Natural killer cell (primary cell): ENCODE measurements around the gene H2AZ2. TPM values are rescaled to one million over a fixed set of nuclear protein-coding genes. Genes with fewer than 3 reads are reported as not detected.

Experiments used
- ATAC-seq, 3 donors: fragments of 150-1000 bp in 2 of 3; fragments of 200-7000 bp in 1 of 3; cut with Tn5 transposase; 1 replicate in 1 of 3; 2 replicates in 2 of 3; pipeline ENCODE4 v1.10.0; 2021; ENCODE audit warnings: mild to moderate bottlenecking in 2 of 3, moderate library complexity in 2 of 3
- DNase-seq, 2 donors: peaks; one replicate each; pipeline versions ENCODE4 v3.0.0 to v3.0.0-alpha.2; 2013 to 2021; ENCODE audit warnings: mixed read lengths in 1 of 2
- H3K27ac ChIP-seq: one replicate; pipeline ENCODE4 v1.5.1; 2013; ENCODE audit warnings: mild to moderate bottlenecking, low read length
- H3K27me3 ChIP-seq: one replicate; pipeline ENCODE4 v1.6.1; 2013; ENCODE audit warnings: low read length; ENCODE audit not compliant: control insufficient read depth, insufficient read depth
- H3K36me3 ChIP-seq: one replicate; pipeline ENCODE4 v1.6.1; 2013; ENCODE audit warnings: low read length; ENCODE audit not compliant: control insufficient read depth, insufficient read depth
- H3K4me1 ChIP-seq: one replicate; pipeline ENCODE4 v1.6.1; 2013; ENCODE audit warnings: low read length; ENCODE audit not compliant: control insufficient read depth, insufficient read depth
- H3K4me3 ChIP-seq: one replicate; pipeline ENCODE4 v1.5.1; 2013; ENCODE audit warnings: low read length
- H3K9me3 ChIP-seq: one replicate; pipeline ENCODE4 v1.6.1; 2013; ENCODE audit warnings: low read length; ENCODE audit not compliant: control insufficient read depth, insufficient read depth
- H3K27ac Mint-ChIP-seq, 2 donors: one replicate each; pipeline ENCODE4 v1.8.0; 2022; ENCODE audit warnings: mild to moderate bottlenecking in 2 of 2, mixed read lengths in 2 of 2, moderate library complexity in 1 of 2
- H3K27me3 Mint-ChIP-seq, 2 donors: one replicate each; pipeline ENCODE4 v1.8.0; 2022; ENCODE audit warnings: low read depth in 2 of 2, mixed read lengths in 2 of 2
- H3K36me3 Mint-ChIP-seq: one replicate; pipeline ENCODE4 v1.8.0; 2022; ENCODE audit warnings: mixed read lengths
- H3K4me1 Mint-ChIP-seq, 2 donors: one replicate each; pipeline ENCODE4 v1.8.0; 2022; ENCODE audit warnings: mixed read lengths in 2 of 2
- H3K4me3 Mint-ChIP-seq: one replicate; pipeline ENCODE4 v1.8.0; 2022; ENCODE audit warnings: mild to moderate bottlenecking, moderate library complexity, mixed read lengths
- H3K9me3 Mint-ChIP-seq, 2 donors: one replicate each; pipeline ENCODE4 v1.8.0; 2022; ENCODE audit warnings: mixed read lengths in 2 of 2
- CTCF ChIP-seq: fragments of 200-600 bp; IDR thresholded peaks from one replicate; pipeline ENCODE4 v1.8.0; 2022; ENCODE audit warnings: antibody characterized with exemption
- WGBS: methylation state at CpG from one replicate; pipeline ENCODE4 v1.1.7; 2013; ENCODE audit warnings: missing lambda C conversion rate; ENCODE audit not compliant: insufficient coverage; 5-methylcytosine and 5-hydroxymethylcytosine counted together
- intact Hi-C: fragments of 100-400 bp; cut with micrococcal nuclease; formaldehyde crosslinking; loops from one replicate; pipeline ENCODE4 v1.14.2; 2022
- total RNA-seq, 4 donors: library from RNA; stranded (reverse); fragments of 120-200 nt in 1 of 4; gene quantifications; one replicate each; pipeline versions ENCODE4 v1.2.3 to v1.2.4, GENCODE V29; 2013 to 2022

H2AZ2 gene
- total RNA-seq, 3 donors from 2014 or later (not counting 1 experiment from before 2014, with no cell fraction given): 178 to 196 (median 190) TPM

- TF ChIP-seq CTCF: no peak
- Histone ChIP-seq H3K36me3 (peaks cover 54% of the 10 kb centered on the region), H3K27ac (no peak overlapping the region), H3K27me3 (no peaks in the 10 kb centered on the region), H3K4me1 (peaks cover 21% of the 10 kb centered on the region), H3K9me3 (no peaks in the 10 kb centered on the region), H3K4me3 (no peak overlapping the region)
- peak overlapping the region; percentile 33 to 96 for H3K27ac Mint-ChIP-seq
- 93% methylated on average over 3 of the region's 4 CpGs for WGBS
- no peak for ATAC-seq
- H3K36me3 Mint-ChIP-seq: peaks cover 11% of the 10 kb centered on the region
- no peak overlapping the region for H3K4me3 Mint-ChIP-seq
- H3K9me3 Mint-ChIP-seq: no peaks in the 10 kb centered on the region
- no peaks in the 10 kb centered on the region for H3K27me3 Mint-ChIP-seq
- intact Hi-C loops: no loop called here
- DNase-seq: no peak
- H3K4me1 Mint-ChIP-seq: peaks cover 27% of the 10 kb centered on the region in 2 donors
Observed at GRCh38 chr7:44799939-44800338, 47.9 kb downstream of the H2AZ2 start.

- Histone ChIP-seq H3K4me3 (no peak overlapping the region), H3K36me3 (peaks cover 48% of the 10 kb centered on the region), H3K9me3 (no peaks in the 10 kb centered on the region), H3K27ac (peak overlapping the region; percentile 99), H3K4me1 (peaks cover 21% of the 10 kb centered on the region), H3K27me3 (no peaks in the 10 kb centered on the region)
- Mint-ChIP-seq H3K27me3 (no peaks in the 10 kb centered on the region), H3K27ac (peak overlapping the region; percentile 95 to 96), H3K4me1 (peaks cover 27% of the 10 kb centered on the region in 2 donors), H3K36me3 (peaks cover 11% of the 10 kb centered on the region), H3K9me3 (no peaks in the 10 kb centered on the region), H3K4me3 (peak overlapping the region; percentile 94)
- intact Hi-C loops: no loop called here
- TF ChIP-seq CTCF: no peak
- 14% methylated on average over 1 of the region's 2 CpGs for WGBS
- DNase-seq (no peak), ATAC-seq (no peak)
Observed at GRCh38 chr7:44798649-44799305, 49.1 kb downstream of the H2AZ2 start.

- Mint-ChIP-seq H3K27ac (peak overlapping the region; percentile 95 to 96), H3K4me3 (peak overlapping the region; percentile 94), H3K27me3 (no peaks in the 10 kb centered on the region), H3K36me3 (peaks cover 11% of the 10 kb centered on the region), H3K9me3 (no peaks in the 10 kb centered on the region), H3K4me1 (peaks cover 27% of the 10 kb centered on the region in 2 donors)
- peak overlapping the region; percentile 99 for H3K4me3 ChIP-seq
- H3K27ac ChIP-seq: peak overlapping the region; percentile 99
- TF ChIP-seq CTCF: peak; percentile 24
- peak; percentile 60 to 80 (median 70) for ATAC-seq
- peak; percentile 80 to 90 for DNase-seq
- H3K36me3 ChIP-seq: peaks cover 37% of the 10 kb centered on the region
- intact Hi-C loops: loop anchor here (1.0 to 2.0 kb wide), 7 partner anchors 29 to 215 kb away; partner anchors contain the start of genes PURB, TMED4 and ZMIZ2
- WGBS: 3% methylated on average over 22 of the region's 26 CpGs
- H3K27me3 ChIP-seq: no peaks in the 10 kb centered on the region
- peaks cover 21% of the 10 kb centered on the region for H3K4me1 ChIP-seq
- no peaks in the 10 kb centered on the region for H3K9me3 ChIP-seq
Observed at GRCh38 chr7:44797329-44798258, 50.3 kb downstream of the H2AZ2 start.
